ENCODE measurements around the gene ZNF444.

- no peak for TF ChIP-seq CTCF (IDR thresholded peaks at IDR 0.05)
- no peak for TF ChIP-seq POLR2A (IDR thresholded peaks at IDR 0.05)
These were observed 68.0 kb downstream of the ZNF444 start for GRCh38 chr19:56209091-56209490.

All from esophagus squamous epithelium (tissue), 4 donors.